Measurements from ENCODE around the gene TRANK1. TPM values are rescaled to one million over a fixed set of nuclear protein-coding genes. Genes with fewer than 3 reads are reported as not detected.

The TRANK1 gene
- total and polyA plus RNA-seq, 8 donors: 1.7 to 14.6 (median 3.4) TPM

- ATAC-seq: no peak
- H3K27ac ChIP-seq: no peak overlapping the region
- H3K36me3 ChIP-seq: no peaks in the 10 kb centered on the region
- no peaks in the 10 kb centered on the region for H3K4me1 ChIP-seq
- intact Hi-C loops (cut with DNase I): no loop called here
- TF ChIP-seq CTCF (IDR thresholded peaks at IDR 0.05): no peak
- 70 to 84% methylated on average over 10 of the region's 10 CpGs for WGBS, 2 donors
- no peak for DNase-seq
- FAIRE-seq: no peak
- H3K9me3 ChIP-seq: no peaks in the 10 kb centered on the region
- H3K27me3 ChIP-seq: no peaks in the 10 kb centered on the region
- no peak overlapping the region for H3K4me3 ChIP-seq
These were observed 41.6 kb downstream of the TRANK1 start for GRCh38 chr3:36903119-36903882.

GRCh38 chr3:36901588-36901987, 43.3 kb downstream of the TRANK1 start:
- H3K9me3 ChIP-seq: no peaks in the 10 kb centered on the region
- no peak overlapping the region for H3K4me3 ChIP-seq
- H3K4me1 ChIP-seq: no peaks in the 10 kb centered on the region
- 84 to 90% methylated on average over 4 of the region's 4 CpGs for WGBS, 2 donors
- TF ChIP-seq CTCF (IDR thresholded peaks at IDR 0.05): no peak
- DNase-seq (no peak), ATAC-seq (no peak), FAIRE-seq (no peak)
- no peak overlapping the region for H3K27ac ChIP-seq
- H3K36me3 ChIP-seq: no peaks in the 10 kb centered on the region
- intact Hi-C loops (cut with DNase I): no loop called here
- no peaks in the 10 kb centered on the region for H3K27me3 ChIP-seq

DNA sequence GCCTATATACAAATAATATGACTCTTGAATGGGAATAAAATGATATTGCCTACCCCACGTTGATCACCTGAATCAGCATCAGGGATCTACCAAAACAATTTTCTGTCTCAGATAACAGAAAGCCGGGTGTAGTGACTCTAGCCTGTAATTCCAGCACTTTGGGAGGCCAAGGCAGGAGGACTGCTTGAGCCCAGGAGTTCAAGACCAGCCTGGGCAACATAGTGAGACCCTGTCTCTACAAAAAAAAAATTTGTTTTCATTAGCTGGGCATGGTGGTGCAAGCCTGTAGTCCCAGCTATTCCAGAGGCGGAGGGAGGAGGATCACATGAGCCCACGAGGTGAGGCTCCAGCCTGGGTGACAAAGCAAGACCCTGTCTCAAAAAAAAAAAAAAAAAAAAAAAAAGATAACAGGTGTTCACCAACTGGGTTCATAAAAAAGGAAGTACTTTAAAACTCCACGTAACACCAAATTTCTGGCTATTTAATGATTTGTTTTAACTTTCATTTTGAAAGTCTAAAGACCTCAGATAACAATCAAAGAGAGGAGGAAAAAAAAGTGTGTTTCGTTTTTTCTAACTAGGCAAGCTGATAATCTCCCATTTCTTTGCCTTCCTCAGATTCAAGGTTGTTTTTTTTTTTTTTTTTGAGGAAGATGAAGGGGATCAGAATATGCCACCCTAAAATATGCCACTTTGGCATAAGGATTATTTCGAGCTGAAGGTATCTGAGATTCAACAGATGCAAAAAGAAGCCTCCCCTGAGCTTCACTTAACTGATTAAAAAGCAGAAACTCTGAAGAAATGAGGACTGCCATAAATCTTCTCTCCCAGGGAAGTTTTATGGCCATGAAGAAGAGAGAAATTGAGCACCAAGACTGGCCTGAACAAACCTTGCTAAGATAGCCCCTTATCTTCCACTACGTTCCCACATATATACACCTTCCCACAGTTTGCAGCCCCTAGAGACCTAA, 44.1 kb downstream of the TRANK1 start:
- whole genome bisulfite sequencing, 2 donors: 84% methylated on average over 8 of the region's 8 CpGs
- no peak for FAIRE-seq
- H3K4me3 ChIP-seq: no peak overlapping the region

DNA sequence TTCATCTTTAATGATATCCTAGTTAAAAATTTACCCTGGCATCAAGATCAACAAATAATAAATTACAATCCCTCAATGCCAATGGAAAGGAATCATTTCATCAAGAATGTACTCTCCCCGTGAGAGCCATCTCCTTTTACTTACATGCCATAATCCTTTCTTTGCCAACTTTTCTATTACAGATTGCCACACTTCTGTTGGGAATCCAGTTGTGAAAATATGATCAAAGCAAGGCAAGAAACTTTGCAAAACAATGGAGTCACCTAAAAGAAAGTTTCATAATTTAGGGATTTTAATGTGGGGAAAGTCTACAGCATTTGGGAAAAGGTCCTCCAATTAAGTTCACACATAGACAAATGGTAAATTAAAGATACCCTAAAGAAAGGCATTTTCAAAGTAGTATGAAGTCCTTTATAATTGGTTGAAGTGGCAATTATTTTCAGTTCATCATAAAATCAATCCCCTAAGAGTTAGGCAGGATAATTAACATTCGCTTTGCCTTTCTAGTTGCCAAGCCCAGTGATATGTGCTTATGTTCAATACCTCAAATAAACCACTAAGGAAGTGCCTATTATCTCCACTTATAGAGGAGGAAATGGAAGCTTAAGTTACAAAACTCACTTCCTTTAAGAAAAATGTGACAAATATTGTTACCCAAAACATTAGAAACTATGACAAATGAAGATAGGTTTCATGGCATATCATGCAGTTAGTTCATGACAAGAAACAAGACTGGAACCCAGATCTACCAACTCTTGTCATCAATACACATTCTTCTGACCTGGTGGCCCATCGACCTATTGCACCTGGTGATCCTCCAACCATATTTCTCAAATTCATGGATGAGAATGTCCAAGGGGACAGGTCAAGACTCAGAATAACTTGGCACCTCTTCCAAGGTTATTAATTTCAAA, 49.1 kb downstream of the TRANK1 start:
- Histone ChIP-seq H3K36me3 (no peaks in the 10 kb centered on the region), H3K4me1 (peaks cover 0 to 6% (median 0%) of the 10 kb centered on the region in 3 donors), H3K4me3 (no peak overlapping the region), H3K27ac (no peak overlapping the region), H3K27me3 (no peaks in the 10 kb centered on the region), H3K9me3 (no peaks in the 10 kb centered on the region)
- DNase-seq: no peak
- ATAC-seq: no peak
- 87 to 90% methylated on average over 3 of the region's 3 CpGs for WGBS, 2 donors
- FAIRE-seq: no peak
- TF ChIP-seq CTCF (IDR thresholded peaks at IDR 0.05): no peak
- intact Hi-C loops (cut with DNase I): no loop called here

More for the DNA sequence above, 44.1 kb downstream of the TRANK1 start:
- intact Hi-C loops (cut with DNase I): no loop called here
- Histone ChIP-seq H3K4me1 (no peaks in the 10 kb centered on the region), H3K27ac (no peak overlapping the region), H3K9me3 (no peaks in the 10 kb centered on the region), H3K27me3 (no peaks in the 10 kb centered on the region), H3K36me3 (no peaks in the 10 kb centered on the region)
- ATAC-seq (no peak), DNase-seq (no peak)
- TF ChIP-seq CTCF (IDR thresholded peaks at IDR 0.05): no peak
